SJCRH30 (cell line): Measurements from ENCODE around the gene PLPP2. TPM values are rescaled to one million over a fixed set of nuclear protein-coding genes. Genes with fewer than 3 reads are reported as not detected.
A peak's percentile ranks its signal among the peaks of the same experiment; 100 is the strongest.

Experiments used
- DNase-seq, 2 experiments: peaks; one replicate each; pipeline ENCODE4 v3.0.0-alpha.2; 2015 to 2020
- H3K27ac ChIP-seq: fragments of 250-450 bp; sonication (Bioruptor Pico); 2 replicates; pipeline ENCODE4 v1.5.1; 2020; ENCODE audit warnings: mild to moderate bottlenecking, moderate library complexity
- H3K27me3 ChIP-seq: fragments of 250-450 bp; sonication (Bioruptor Pico); 2 replicates; pipeline ENCODE4 v1.5.1; 2020; ENCODE audit warnings: mild to moderate bottlenecking, moderate library complexity
- H3K36me3 ChIP-seq: fragments of 250-450 bp; sonication (Bioruptor Pico); 2 replicates; pipeline ENCODE4 v1.5.1; 2020; ENCODE audit warnings: mild to moderate bottlenecking, moderate library complexity
- H3K4me1 ChIP-seq: fragments of 250-450 bp; sonication (Bioruptor Pico); 2 replicates; pipeline ENCODE4 v1.5.1; 2020; ENCODE audit warnings: mild to moderate bottlenecking, moderate library complexity
- H3K4me3 ChIP-seq: fragments of 250-450 bp; sonication (Bioruptor Pico); 2 replicates; pipeline ENCODE4 v1.5.1; 2020; ENCODE audit warnings: mild to moderate bottlenecking, moderate library complexity
- H3K9me3 ChIP-seq: fragments of 250-450 bp; sonication (Bioruptor Pico); replicated peaks from 2 replicates; pipeline ENCODE4 v1.5.1; 2020; ENCODE audit warnings: mild to moderate bottlenecking, moderate library complexity
- total RNA-seq: library from RNA; depleted of rRNA; stranded (reverse); fragments of >200 nt; shearing (Covaris generic); gene quantifications from 2 replicates; pipeline ENCODE4 v1.2.3, GENCODE V29; 2014

The PLPP2 gene
- total RNA-seq, 1 experiment from 2014 or later, result 0.04 TPM

DNA sequence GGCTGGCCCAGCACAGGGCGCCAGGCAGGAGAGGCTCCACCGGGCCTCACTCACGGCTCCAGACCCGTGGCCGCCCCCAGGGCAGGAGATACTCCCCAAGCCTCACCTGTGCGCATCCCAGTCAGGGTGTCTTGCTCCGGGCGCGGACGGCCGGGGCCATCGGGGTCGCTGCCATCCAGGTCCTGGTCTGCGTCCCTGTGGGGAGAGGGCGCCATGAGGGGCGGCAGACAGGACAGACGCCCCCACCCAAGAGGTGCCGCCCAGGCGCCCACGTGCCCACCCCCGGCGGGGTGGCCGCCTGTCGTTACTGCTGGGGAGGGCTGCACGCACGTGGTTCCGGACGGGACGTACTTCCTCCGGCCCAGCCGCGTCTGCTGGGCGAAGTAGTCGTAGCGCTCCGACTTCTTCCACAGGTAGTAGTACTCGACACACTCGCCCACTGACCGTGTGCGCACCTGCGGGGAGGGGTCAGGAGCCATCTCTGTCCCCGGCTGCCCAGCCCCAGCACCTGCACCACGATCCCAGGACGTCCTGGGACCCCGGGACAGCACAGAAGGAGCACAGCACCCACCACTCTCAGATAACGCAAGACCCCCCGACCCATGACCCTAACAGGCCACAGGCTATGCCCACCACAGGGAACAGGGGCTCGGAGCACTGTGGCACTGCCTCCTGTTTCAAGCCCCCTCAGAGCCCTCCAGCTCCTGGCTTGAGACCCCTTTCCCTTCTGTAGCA lies 17.4 kb upstream of the PLPP2 start:
- H3K4me1 ChIP-seq, result no peaks in the 10 kb centered on the region
- H3K27me3 ChIP-seq, result no peaks in the 10 kb centered on the region
- H3K27ac ChIP-seq, result no peak overlapping the region
- peaks cover 12% of the 10 kb centered on the region for H3K36me3 ChIP-seq
- H3K4me3 ChIP-seq, result no peak overlapping the region
- no peaks in the 10 kb centered on the region for H3K9me3 ChIP-seq
- no peak for DNase-seq

DNA sequence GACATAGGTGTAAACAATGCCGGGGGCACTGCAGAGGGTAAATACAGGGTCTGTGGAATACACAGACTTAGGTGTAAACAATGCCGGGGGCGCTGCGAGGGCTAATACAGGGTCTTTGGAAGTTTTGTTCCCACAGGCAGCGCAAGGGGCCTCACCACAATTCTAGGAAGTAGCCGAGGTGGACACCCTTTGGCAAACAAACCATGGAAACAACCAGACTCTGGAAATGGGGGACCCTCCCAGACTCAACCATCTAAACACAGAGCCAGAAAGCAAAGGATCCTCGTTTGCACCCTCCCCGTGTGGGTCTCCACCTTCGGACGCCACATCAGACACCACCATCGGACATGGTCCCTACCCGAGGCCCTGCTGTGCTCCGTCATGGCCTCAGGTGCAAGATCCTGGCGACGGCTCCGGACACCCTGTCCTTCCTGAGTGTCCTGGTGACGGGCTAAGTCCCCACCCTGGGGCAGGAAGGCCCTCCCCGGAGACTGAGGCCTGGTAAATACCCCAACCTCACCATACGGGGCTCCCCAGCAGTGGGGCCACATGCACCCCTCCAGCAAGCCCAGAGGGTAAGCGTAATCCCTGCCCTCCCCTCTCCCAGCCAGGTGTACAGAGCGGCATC lies 16.7 kb upstream of the PLPP2 start:
- Histone ChIP-seq H3K36me3 (peaks cover 12% of the 10 kb centered on the region), H3K27ac (no peak overlapping the region), H3K4me1 (no peaks in the 10 kb centered on the region), H3K4me3 (no peak overlapping the region), H3K27me3 (no peaks in the 10 kb centered on the region), H3K9me3 (no peaks in the 10 kb centered on the region)
- DNase-seq, result no peak

DNA sequence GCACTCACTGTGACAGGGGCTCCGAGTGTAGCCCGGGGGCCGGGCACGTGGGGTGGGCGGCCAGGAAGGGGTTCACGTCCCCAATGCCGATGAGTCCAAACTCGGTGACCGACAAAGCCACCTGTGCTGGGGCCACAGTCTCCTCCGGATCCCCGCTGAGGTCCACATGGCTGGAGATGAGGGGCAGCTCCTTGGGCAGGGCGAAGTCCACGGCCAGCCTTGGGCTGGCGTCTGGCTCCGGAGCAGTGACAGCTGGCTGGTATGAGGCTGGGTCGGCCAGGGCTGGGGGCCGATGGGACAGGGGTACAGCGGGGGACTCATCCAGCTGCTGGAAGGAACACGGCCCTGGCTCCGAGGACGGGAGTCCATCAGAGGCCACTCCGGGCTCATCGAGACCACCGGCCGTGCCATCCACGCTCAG lies 15.9 kb upstream of the PLPP2 start:
- H3K36me3 ChIP-seq, result peaks cover 12% of the 10 kb centered on the region
- no peaks in the 10 kb centered on the region for H3K27me3 ChIP-seq
- H3K27ac ChIP-seq, result no peak overlapping the region
- H3K9me3 ChIP-seq, result no peaks in the 10 kb centered on the region
- DNase-seq, result no peak
- no peaks in the 10 kb centered on the region for H3K4me1 ChIP-seq
- no peak overlapping the region for H3K4me3 ChIP-seq

DNA sequence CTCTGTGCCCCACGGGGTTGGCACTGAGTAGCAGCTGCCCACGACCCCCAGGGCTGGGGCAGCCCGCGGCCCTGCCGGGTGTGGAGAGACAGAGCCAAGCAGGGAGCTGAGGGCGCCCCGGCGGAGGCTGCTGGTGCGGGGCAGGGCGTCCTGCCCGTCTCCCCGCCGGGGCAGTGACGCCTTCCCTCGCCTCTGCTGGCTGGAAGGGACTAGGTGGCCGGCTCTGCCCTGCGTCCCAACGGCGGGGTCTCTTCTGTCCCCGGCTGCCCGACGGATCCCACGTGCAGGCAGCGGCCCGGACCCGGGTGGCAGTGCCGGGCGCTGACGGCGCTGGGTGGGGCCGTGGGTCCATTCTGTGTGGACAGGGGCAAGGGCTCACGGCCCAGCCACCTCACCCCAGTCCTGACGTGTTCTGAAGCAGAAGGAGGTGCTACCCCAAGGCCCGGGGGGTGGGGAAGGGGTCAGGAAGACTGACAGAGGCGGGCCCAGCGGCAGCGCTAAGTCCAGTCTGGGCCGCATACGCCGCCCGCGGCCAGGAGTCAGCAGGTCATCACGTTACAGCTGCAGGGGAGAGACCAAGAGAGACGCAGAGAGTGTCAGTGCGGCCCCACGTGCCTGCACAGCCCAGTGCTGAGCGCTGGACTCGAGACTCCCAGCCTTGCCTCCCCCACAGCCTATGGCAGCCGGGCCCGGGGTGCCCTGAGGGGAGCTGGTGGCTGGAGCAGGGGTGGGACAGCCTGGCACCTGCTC lies 15.1 kb upstream of the PLPP2 start:
- DNase-seq, result no peak
- Histone ChIP-seq H3K4me1 (no peaks in the 10 kb centered on the region), H3K36me3 (peaks cover 12% of the 10 kb centered on the region), H3K9me3 (no peaks in the 10 kb centered on the region), H3K27me3 (no peaks in the 10 kb centered on the region), H3K27ac (no peak overlapping the region), H3K4me3 (no peak overlapping the region)

DNA sequence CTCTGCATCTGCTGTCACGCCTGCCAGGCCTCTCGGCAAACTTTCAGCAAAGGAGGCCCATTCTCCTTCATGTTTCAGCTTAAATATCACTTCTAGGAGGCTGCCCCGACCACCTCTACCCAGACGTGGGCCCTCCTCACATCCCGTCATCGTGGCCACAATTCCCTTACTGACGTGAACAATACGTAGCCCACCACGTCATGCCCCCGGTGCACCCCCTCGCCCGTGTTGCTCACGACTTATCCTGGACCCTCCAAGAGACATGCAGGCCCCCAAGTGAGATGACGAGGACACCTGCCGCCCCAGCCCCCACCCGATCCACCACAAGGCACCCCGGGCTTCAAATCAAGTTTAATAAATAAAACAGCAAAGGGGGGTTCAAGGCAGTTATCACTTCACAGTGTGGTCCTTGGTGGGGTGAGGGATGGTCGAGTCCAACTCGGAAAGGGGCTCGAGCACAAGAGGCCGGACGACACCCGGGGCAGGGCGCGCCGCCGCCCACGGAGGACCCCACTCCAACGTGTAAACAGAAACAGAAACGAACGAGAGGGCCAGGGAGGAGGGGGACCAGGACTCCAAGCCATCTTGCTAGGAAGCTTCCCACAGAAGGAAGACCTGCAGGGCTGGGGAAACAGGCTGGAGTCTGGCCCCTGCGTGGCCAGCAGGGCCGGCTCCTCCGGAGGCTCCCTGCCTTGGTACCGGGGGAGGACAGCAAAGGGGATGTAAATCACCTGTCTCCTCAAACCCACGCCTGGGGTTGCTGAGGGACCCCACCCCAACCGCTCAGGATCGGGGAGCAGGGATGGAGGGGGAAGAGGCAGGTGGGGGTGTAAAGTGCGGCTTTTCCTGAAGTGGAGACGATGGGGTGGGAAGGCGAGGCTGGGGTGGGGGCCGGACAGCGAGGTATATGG lies 14.3 kb upstream of the PLPP2 start:
- Histone ChIP-seq H3K4me3 (no peak overlapping the region), H3K9me3 (no peaks in the 10 kb centered on the region), H3K36me3 (peaks cover 12% of the 10 kb centered on the region), H3K27me3 (no peaks in the 10 kb centered on the region), H3K4me1 (no peaks in the 10 kb centered on the region), H3K27ac (no peak overlapping the region)
- no peak for DNase-seq

DNA sequence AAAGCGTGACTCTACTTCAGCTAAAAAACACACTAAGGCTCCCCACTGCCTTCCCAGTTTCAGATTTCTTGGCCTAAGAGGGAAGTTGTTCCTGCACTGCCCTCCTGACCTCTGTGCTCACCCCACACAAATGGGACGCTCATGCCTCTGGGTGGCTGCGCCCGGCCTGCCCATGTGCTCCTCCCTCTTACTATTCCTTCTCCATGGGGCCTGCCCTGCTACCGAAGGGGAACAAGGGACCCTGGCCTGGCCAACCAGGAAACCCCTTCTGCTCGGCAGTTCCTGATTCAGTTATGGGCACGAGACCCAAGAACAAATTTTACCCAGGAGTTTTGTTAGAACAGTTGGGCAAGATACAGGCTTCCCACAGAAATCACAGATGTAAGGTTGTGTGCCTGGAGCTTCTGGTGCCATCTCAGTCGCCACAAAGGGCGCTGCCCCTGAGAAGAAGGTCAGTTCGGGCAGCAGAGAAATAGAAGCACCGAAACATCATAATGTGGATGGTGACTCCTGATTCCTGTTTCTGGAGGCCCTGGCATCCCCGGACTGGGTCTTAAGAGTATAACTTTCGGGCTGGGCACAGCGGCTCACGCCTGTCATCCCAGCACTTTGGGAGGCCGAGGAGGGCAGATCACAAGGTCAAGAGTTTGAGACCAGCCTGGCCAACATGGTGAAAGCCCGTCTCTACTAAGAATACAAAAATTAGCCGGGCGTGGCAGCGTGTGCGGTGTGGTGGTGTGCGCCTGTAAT lies 5.4 kb upstream of the PLPP2 start:
- H3K4me3 ChIP-seq, result no peak overlapping the region
- no peaks in the 10 kb centered on the region for H3K36me3 ChIP-seq
- no peaks in the 10 kb centered on the region; the same call in 1 of the 2 replicates for H3K27me3 ChIP-seq
- H3K4me1 ChIP-seq, result no peaks in the 10 kb centered on the region
- DNase-seq, result no peak
- H3K27ac ChIP-seq, result no peak overlapping the region
- no peaks in the 10 kb centered on the region for H3K9me3 ChIP-seq

DNA sequence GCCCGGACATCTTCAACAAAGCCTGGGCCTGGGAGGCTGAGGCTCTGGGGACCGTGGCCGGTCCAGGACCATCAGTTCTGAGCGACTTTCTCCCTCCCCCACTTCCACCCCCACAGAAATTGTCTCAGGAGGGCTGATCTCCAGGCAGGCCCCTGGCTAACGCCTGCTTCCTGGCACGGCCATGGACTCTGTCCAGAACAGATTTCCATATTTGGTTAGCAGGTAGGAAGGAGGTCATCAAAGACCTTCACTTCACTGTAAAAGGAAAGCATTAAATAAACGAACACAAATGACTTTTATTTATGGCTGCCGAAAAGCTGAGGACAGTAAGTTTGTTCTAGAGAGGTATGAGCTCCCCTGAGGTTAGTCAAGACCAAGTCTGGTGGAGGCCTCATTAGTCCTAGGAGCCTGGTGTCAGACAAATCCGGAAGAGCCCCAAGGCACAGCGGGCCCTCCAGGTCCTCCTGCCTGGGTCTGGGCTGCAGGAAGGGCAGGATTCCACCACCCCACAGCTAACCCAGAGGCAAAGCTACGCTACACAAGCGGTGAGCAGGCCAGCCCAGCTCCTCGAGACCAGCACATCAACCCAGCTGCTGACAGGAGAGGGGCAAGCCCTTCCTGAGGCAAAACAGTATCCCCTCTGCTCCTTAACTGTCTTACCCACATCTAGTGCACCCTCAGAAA lies 4.6 kb upstream of the PLPP2 start:
- Histone ChIP-seq H3K27ac (no peak overlapping the region), H3K27me3 (no peaks in the 10 kb centered on the region; the same call in 1 of the 2 replicates), H3K4me3 (no peak overlapping the region), H3K36me3 (no peaks in the 10 kb centered on the region), H3K4me1 (no peaks in the 10 kb centered on the region), H3K9me3 (no peaks in the 10 kb centered on the region)
- no peak for DNase-seq

DNA sequence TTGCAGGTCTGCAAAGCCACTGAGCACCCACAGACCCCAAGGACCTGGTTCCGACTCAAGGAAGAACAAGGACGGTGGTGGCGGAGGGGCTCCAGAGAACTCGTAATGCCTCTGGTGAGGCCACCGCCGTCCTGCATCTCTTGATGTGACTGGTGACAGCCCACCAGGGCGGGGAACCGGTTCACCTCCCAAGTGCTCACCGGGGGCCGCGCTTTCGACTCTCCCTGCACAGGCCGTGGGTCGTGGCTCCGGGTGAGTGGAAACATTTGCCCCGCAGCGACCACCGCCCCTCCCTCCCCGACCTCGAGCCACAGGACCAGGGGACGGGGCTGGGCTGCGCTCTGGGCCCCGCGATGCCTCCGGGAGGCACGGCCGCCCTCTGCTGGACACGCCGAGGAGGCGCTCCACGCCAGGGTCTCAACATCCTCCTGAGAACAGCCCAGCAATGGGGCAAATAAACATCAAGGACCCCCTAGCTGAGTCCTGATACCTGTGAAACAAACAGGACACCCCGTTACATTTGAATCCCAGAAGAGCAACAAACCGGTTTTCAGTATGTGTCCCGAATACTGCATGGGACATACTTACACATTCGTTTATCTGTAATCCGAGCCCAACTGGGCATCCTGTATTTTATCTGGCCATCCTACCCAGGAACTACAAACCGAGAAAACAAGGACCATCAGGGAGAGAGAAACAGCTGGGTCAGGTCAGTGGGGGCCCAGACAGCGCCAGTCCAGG lies 3.9 kb upstream of the PLPP2 start:
- Histone ChIP-seq H3K4me1 (no peaks in the 10 kb centered on the region), H3K4me3 (no peak overlapping the region), H3K9me3 (no peaks in the 10 kb centered on the region), H3K27me3 (no peaks in the 10 kb centered on the region; the same call in 1 of the 2 replicates), H3K27ac (no peak overlapping the region), H3K36me3 (no peaks in the 10 kb centered on the region)
- DNase-seq, result peak in 1 of 2 experiments; percentile 32

DNA sequence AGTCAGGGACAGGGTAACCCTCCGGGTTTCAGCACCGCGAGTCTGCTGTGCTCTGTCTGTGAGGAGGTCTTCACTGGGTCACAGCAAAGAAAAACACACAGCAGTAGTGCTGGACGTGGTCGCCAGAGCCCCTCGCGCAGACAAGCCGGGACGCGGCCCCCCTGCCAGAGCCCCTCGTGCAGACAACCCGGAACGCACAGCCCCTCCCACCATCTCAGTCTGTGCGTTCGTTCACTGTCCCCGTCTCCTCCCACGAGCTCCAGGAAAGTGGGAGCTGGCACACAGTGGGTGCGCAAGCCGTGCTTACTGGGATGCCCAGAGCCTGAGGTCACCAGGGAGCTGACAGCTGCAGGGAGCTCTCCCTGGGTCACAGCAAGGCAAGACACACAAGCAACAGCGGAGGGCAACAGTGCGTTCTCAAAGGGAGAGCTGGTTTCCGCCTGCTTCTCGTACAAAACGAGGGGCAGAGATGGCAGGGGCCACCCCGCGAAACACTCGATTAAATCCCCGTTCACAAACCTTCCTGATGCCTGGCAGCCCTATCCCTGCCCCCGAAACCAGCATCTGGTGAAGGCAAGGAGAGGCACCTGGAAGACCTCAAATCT lies 3.2 kb upstream of the PLPP2 start:
- Histone ChIP-seq H3K27ac (no peak overlapping the region), H3K4me3 (no peak overlapping the region), H3K4me1 (no peaks in the 10 kb centered on the region), H3K9me3 (no peaks in the 10 kb centered on the region), H3K36me3 (no peaks in the 10 kb centered on the region), H3K27me3 (no peaks in the 10 kb centered on the region; the same call in 1 of the 2 replicates)
- DNase-seq, result peak; percentile 22 to 26

DNA sequence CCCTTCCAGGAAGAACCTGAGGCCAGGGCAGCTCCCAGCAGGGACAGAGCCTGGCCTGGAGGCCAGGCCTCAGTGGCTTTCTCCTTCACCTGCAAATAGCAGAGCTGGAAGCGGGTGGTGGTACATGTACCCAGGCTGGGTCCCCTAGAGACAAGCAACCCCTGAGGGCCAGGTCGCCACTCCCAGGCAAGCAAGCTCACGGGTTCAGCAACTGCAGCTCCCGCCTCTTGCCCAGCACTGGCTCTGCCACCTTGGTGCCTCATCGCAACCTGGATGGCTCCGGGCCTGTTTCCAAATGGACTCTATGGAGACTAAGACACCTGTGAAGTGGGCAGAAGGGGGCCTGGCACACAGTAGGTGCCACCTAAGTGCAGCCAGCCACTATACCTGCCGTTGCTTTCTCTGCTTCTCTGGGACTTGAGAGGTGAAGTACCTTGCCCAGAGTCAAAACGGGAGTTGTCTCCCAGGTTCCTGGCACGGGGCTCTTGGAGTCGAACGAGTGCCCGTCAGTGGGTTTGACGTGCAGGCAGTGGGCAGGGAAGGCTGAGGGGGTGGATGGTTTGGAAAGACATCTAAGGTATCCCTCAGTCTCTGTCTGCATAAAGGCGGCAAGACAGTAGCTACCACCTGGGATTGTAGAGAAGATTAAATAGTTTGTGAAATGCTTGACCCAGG lies 2.4 kb upstream of the PLPP2 start:
- Histone ChIP-seq H3K36me3 (no peaks in the 10 kb centered on the region), H3K27me3 (no peaks in the 10 kb centered on the region; the same call in 1 of the 2 replicates), H3K9me3 (no peaks in the 10 kb centered on the region), H3K4me3 (no peak overlapping the region), H3K27ac (no peak overlapping the region), H3K4me1 (no peaks in the 10 kb centered on the region)
- no peak for DNase-seq

DNA sequence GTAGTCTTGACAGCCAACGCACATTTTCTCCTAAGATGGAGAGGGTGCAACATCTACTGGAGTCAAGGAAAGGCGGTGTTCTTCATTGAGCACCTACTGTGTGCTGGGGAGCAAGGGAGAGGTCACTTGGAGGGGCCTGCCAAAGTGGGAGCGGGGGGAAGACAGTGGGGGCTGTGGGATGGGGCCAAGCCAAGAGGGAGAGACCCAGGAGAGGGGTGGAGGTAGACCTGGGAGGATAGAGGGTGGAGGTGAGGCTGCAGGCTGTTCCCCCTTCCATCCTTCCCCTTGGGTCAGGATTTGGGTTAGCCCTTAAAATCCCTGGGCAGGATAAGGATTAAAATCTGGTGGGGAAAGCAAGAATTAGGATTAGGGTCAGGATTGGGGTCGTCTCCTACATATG lies 1.7 kb upstream of the PLPP2 start:
- no peaks in the 10 kb centered on the region for H3K9me3 ChIP-seq
- DNase-seq, result no peak
- no peaks in the 10 kb centered on the region; the same call in 1 of the 2 replicates for H3K27me3 ChIP-seq
- no peaks in the 10 kb centered on the region for H3K36me3 ChIP-seq
- no peak overlapping the region for H3K4me3 ChIP-seq
- H3K27ac ChIP-seq, result no peak overlapping the region
- H3K4me1 ChIP-seq, result no peaks in the 10 kb centered on the region

DNA sequence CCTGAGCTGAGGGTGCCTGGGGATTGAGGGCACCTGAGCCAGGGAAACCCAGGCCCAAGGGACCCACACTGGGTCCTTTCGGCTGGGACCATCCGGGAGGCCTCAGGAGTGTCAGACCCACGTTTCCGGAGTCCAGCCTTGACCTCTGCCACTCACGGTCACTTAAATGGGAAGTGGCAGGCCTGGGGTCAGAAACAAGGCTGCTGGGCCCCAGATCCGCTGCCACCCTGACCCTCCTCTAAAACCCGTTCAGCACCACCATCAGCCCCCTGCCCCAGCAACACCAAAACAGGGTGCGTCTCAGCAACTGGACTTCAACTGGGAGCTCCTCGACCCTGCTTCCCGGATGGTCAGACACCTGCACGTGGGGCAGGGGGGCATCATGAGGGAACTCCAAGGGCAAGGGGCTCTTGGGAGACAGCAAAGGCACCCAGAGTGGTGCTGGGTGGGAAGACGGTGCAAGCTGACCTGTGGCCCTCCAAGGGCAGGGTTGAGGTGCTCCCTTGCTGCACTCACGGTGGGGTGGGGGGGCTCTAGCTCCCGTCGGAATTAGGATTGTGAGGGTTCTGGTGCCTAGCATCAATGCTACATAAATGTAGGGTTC lies 1.2 kb upstream of the PLPP2 start:
- H3K27ac ChIP-seq, result no peak overlapping the region
- H3K36me3 ChIP-seq, result no peaks in the 10 kb centered on the region
- H3K4me1 ChIP-seq, result no peaks in the 10 kb centered on the region
- no peaks in the 10 kb centered on the region; the same call in 1 of the 2 replicates for H3K27me3 ChIP-seq
- H3K4me3 ChIP-seq, result no peak overlapping the region
- H3K9me3 ChIP-seq, result no peaks in the 10 kb centered on the region
- DNase-seq, result no peak
